ENCODE data around the gene BTNL2.

DNA sequence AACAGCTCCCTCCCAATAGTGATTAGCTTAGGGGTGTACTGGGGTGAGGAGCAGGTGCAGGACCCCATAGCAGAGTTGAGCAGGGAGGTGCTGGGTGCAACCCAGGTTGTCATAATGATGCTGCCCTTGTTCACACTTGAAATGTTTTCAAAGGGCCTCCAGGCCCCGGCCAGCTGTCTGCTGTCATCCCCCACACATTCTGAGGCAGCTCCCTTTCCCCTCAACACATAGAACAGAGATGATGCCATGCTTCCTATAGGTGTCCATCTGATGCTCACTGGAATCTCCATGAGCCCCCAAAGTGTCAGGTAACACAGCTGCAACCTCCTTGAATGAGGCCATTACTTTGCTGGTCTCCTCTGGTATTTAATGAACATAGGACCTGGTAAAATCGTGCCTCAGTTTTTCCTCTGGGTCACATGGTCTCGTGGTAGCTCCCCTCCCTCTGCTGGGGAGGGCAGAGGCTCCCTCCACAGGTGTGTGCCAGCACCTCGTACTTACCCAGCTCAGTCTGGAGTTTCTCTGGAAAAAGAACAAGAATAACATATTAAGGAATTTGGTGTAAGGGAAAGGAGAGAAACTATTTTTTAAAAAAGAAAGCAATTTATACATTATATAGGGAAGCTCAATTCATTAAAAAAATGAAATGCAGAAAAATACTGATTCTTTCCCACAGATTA is 5.6 kb downstream of the BTNL2 start:
- TF ChIP-seq, protein P1, sequence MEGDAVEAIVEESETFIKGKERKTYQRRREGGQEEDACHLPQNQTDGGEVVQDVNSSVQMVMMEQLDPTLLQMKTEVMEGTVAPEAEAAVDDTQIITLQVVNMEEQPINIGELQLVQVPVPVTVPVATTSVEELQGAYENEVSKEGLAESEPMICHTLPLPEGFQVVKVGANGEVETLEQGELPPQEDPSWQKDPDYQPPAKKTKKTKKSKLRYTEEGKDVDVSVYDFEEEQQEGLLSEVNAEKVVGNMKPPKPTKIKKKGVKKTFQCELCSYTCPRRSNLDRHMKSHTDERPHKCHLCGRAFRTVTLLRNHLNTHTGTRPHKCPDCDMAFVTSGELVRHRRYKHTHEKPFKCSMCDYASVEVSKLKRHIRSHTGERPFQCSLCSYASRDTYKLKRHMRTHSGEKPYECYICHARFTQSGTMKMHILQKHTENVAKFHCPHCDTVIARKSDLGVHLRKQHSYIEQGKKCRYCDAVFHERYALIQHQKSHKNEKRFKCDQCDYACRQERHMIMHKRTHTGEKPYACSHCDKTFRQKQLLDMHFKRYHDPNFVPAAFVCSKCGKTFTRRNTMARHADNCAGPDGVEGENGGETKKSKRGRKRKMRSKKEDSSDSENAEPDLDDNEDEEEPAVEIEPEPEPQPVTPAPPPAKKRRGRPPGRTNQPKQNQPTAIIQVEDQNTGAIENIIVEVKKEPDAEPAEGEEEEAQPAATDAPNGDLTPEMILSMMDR (IDR thresholded peaks at IDR 0.05; ENCODE audit: low read depth, low read length) = no peak
- TF ChIP-seq EZH2phosphoT487 (IDR thresholded peaks at IDR 0.05; ENCODE audit: low read depth) = no peak
